ENCODE results near the gene UFD1. TPM values are rescaled to one million over a fixed set of nuclear protein-coding genes. Genes with fewer than 3 reads are reported as not detected.

UFD1 gene
- total RNA-seq, 6 donors from 2014 or later: 21.0 to 52.1 (median 29.1) TPM

DNA sequence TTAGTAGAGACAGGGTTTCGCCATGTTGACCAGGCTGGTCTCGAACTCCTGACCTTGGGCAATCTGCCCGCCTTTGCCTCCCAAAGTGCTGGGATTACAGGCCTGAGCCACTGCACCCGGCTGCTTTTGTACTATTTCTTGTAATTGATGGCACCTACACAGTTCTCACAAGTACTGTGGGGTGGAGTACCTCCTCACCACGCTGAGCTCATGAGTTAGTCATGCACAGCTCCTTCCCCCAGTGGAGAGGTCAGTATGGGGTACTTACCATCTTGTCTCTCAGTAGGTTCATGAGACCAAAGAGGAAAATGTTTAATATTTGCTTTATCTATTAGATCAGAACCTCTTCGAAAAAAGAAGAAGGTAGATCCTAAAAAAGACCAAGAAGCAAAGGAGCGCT, 44.6 kb downstream of the UFD1 start:
- Histone ChIP-seq H3K4me1 (peaks cover 21 to 27% (median 25%) of the 10 kb centered on the region in 4 donors), H3K27me3 (no peaks in the 10 kb centered on the region), H3K4me3 (no peak overlapping the region), H3K36me3 (peaks cover 4 to 32% (median 16%) of the 10 kb centered on the region in 4 donors), H3K9me3 (no peaks in the 10 kb centered on the region), H3K27ac (no peak overlapping the region)
- no peak for TF ChIP-seq POLR2A (IDR thresholded peaks at IDR 0.05)
- no peak for TF ChIP-seq EP300 (IDR thresholded peaks at IDR 0.05)
- ATAC-seq (ENCODE audit: low FRiP score in 2 of 2) (no peak), DNase-seq (no peak)
- 95% methylated on average over 7 of the region's 7 CpGs for WGBS, 2 donors

DNA sequence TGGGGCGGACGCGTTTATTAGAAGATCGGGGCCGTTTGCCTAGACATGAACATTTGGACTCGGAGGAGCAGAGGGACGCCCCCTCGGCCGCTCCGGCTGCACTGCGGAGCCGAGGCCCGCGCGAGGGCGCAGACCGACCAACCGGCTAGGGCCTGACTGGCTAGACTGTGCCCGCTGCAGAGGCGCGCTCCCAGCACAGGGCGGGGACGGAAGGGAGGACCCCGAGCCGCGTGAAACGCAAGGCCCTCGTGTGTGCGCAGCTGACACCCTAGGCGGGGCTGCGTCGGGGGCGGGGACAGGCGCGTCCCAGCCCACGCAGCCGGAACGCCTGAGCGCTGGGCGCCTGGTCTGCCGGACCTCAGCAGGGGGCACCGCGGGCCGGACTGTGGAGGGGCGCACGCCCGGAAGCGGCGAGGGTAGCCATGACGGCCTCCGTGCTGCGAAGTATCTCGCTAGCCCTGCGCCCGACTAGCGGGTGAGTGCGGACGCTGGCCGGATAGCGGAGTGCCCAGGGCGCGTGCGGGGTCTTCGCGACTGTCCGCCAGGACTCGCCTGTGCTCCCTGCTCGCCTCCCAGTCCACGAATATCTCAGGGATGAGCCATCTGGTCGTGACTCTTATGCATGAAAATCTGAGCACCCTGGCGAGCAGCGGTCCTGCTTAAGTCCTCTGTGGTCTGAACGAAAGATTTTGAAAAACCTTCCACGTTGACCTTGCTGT, 46.7 kb downstream of the UFD1 start, which contains the start of gene MRPL40:
TSS of gene MRPL40 (plus strand) at position 413 of the 719 bp plus-strand sequence. CDS start at position 423, 10 bp downstream.
- peak within 1 kb of the TSS; percentile 83 to 95 (median 92) for H3K4me3 ChIP-seq
- ATAC-seq (ENCODE audit: low FRiP score in 2 of 2) (peak; percentile 98), DNase-seq (peak; percentile 95 to 98)
- 0% methylated on average over 5 to 38 of the region's 74 CpGs for WGBS, 2 donors
- H3K27ac ChIP-seq: peak within 1 kb of the TSS; percentile 94 to 96 (median 96)
- peak; percentile 66 to 90 (median 85) for TF ChIP-seq POLR2A (IDR thresholded peaks at IDR 0.05)
- peak in 1 of 4 donors; percentile 60 for TF ChIP-seq EP300 (IDR thresholded peaks at IDR 0.05)
- peak; percentile 94 for TF ChIP-seq POLR2AphosphoS5 (IDR thresholded peaks at IDR 0.05)
- TF ChIP-seq CTCF (IDR thresholded peaks at IDR 0.05): peak in 3 of 6 experiments; percentile 28 to 43 (median 39)
- peaks cover 28 to 32% (median 29%) of the 10 kb centered on the region in 4 donors for H3K4me1 ChIP-seq
- H3K9me3 ChIP-seq: no peaks in the 10 kb centered on the region
- peaks cover 4 to 30% (median 16%) of the 10 kb centered on the region in 4 donors for H3K36me3 ChIP-seq
- no peaks in the 10 kb centered on the region for H3K27me3 ChIP-seq

DNA sequence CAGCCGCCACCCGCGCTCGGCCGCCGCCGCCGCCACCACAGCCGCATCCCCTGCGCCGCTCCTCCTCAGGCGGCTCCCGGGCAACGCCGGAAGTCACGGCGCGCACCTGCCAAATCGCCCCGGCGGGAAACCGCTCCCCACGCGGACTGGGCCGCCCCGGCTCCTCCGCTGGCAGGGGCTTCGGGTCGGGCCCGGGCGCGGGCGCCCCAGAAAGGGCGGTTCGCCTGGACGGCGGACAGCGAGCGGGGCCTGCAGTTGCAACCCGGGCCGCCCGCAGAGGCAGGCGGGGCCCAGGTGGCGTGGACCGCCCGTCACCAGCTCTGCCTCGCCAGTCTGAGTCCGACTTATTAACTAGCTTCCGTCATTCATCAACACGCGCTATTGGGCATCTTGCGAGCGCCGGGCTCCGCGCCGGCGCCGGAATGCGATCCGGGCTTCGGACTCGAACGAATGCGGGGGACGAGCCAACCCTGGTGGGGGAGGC, 47.3 kb downstream of the UFD1 start, which contains the start of gene HIRA:
TSS of gene HIRA (minus strand) at position 85 of the 484 bp plus-strand sequence. CDS start 257 bp downstream, outside the sequence.
- Histone ChIP-seq H3K27me3 (no peaks in the 10 kb centered on the region), H3K4me1 (peaks cover 28 to 32% (median 29%) of the 10 kb centered on the region in 4 donors), H3K27ac (peak within 1 kb of the TSS; percentile 94 to 96 (median 96)), H3K9me3 (no peaks in the 10 kb centered on the region), H3K36me3 (peaks cover 4 to 24% (median 13%) of the 10 kb centered on the region in 4 donors), H3K4me3 (peak within 1 kb of the TSS; percentile 83 to 95 (median 92))
- no peak for TF ChIP-seq EP300 (IDR thresholded peaks at IDR 0.05)
- peak; percentile 36 to 64 for TF ChIP-seq POLR2AphosphoS5 (IDR thresholded peaks at IDR 0.05)
- WGBS, 2 donors: 0% methylated on average over 2 to 16 of the region's 66 CpGs
- ATAC-seq (ENCODE audit: low FRiP score in 2 of 2) (peak; percentile 85 to 92), DNase-seq (peak; percentile 74 to 98)

DNA sequence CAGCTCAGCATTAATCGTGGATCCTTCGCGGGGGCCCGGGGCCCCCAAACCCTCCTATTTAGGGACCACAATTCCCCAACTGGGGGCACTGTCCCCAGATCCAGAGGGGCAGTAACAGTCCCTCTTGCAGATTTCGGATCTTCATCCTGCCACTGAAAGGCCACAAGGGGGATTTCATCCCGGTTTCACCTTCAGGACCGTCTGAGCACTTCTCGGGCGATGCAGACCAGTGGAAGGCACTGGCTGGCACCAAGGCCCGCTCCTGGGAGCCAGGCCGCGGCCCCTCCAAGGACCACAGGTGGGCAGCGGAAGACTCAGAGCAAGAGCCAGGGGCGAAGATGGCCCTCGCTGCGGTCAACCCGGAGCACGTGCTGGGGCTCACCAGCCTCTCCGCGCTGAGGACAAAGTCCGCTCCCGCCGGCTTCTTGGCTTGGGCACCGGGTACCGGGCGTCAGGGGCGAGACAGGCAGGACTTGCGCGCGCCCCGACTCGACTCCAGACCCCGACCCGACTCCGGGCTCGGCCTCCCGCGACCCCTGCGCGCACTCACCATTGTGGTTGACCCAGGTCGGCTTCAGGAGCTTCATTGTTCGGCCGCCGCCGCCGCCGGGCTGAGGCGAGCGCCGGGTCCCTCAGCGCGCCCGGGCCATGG, 48.0 kb downstream of the UFD1 start:
- no peak for TF ChIP-seq POLR2A (IDR thresholded peaks at IDR 0.05)
- TF ChIP-seq POLR2AphosphoS5 (IDR thresholded peaks at IDR 0.05): no peak
- TF ChIP-seq CTCF (IDR thresholded peaks at IDR 0.05): no peak
- no peak for TF ChIP-seq EP300 (IDR thresholded peaks at IDR 0.05)
- Histone ChIP-seq H3K27me3 (no peaks in the 10 kb centered on the region), H3K9me3 (no peaks in the 10 kb centered on the region), H3K36me3 (peaks cover 4 to 17% (median 11%) of the 10 kb centered on the region in 4 donors), H3K4me3 (peak overlapping the region; percentile 83 to 95 (median 92)), H3K27ac (peak overlapping the region; percentile 77 to 95 (median 86)), H3K4me1 (peaks cover 28 to 35% (median 30%) of the 10 kb centered on the region in 4 donors)
- peak in 1 of 2 donors; percentile 32 for DNase-seq
- ATAC-seq (ENCODE audit: low FRiP score in 2 of 2): no peak
- 0% methylated on average over 3 to 23 of the region's 53 CpGs for WGBS, 2 donors

GRCh38 chr22:19429950-19430889, 48.8 kb downstream of the UFD1 start:
- no peaks in the 10 kb centered on the region for H3K9me3 ChIP-seq
- WGBS, 2 donors: 8 to 28% methylated on average over 7 to 12 of the region's 12 CpGs
- ATAC-seq (ENCODE audit: low FRiP score in 2 of 2) (no peak), DNase-seq (peak in 1 of 2 donors; percentile 59)
- TF ChIP-seq POLR2A (IDR thresholded peaks at IDR 0.05) (no peak), CTCF (IDR thresholded peaks at IDR 0.05) (no peak), POLR2AphosphoS5 (IDR thresholded peaks at IDR 0.05) (no peak), EP300 (IDR thresholded peaks at IDR 0.05) (no peak)
- peak overlapping the region; percentile 77 to 95 (median 86) for H3K27ac ChIP-seq
- peaks cover 28 to 36% (median 30%) of the 10 kb centered on the region in 4 donors for H3K4me1 ChIP-seq
- no peaks in the 10 kb centered on the region for H3K27me3 ChIP-seq
- H3K36me3 ChIP-seq: peaks cover 0 to 10% (median 3%) of the 10 kb centered on the region in 4 donors
- peak overlapping the region; percentile 83 to 95 (median 92) for H3K4me3 ChIP-seq
